Right lung (tissue), 5 donors: ENCODE results near the gene EID2B. TPM values are rescaled to one million over a fixed set of nuclear protein-coding genes. Genes with fewer than 3 reads are reported as not detected.
A peak's percentile ranks its signal among the peaks of the same experiment; 100 is the strongest.

Source experiments
- DNase-seq, 2 donors: peaks; one replicate each; pipeline ENCODE4 v3.0.0-alpha.2; 2013
- polyA plus RNA-seq, 5 donors: library from polyadenylated mRNA; unstranded; fragments of 120-200 nt; gene quantifications; one replicate each; pipeline versions ENCODE4 v1.2.1 to v1.2.3, GENCODE V29; 2013; ENCODE audit warnings: inconsistent platforms in 1 of 5, low replicate concordance in 1 of 5; ENCODE audit not compliant: insufficient read length in 5 of 5, insufficient read depth in 1 of 5

EID2B gene
- polyA plus RNA-seq, 5 donors = 4.1 to 5.4 (median 4.6) TPM

DNA sequence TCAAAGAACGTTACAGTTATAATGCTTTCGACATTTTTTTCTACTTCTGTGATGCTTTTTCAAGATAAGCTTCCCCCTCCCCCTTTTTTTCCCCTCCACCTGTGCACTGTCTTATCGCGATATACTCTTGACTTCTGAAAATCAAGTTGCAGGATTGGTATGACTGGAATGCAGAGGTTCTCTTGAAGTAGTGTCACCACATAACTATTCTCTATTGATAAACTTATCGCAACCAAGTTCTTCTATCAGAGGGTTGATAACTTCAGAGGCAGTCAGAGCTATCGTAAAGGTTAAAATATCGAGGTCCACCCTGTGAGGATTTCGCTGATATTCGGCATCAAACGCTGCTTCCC is 6.5 kb upstream of the EID2B start:
- DNase-seq = no peak

DNA sequence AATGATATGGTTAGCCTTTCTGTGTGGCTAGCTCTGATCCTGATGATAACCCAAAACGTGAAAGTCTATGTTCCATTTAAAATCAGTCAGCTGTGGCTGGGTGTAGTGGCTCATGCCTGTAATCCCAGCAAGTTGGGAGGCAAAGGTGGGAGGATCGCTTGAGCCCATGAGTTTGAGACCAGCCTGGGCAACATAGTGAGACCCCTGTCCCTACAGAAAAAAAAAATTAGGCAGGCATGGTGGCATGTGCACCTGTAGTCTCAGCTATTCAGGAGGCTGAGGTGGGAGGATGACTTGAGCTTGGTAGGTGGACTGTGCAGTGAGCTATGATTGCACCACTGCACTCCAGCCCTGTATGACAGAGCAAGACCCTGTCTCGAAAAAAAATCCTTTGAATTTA is 1.1 kb upstream of the EID2B start:
- no peak for DNase-seq

DNA sequence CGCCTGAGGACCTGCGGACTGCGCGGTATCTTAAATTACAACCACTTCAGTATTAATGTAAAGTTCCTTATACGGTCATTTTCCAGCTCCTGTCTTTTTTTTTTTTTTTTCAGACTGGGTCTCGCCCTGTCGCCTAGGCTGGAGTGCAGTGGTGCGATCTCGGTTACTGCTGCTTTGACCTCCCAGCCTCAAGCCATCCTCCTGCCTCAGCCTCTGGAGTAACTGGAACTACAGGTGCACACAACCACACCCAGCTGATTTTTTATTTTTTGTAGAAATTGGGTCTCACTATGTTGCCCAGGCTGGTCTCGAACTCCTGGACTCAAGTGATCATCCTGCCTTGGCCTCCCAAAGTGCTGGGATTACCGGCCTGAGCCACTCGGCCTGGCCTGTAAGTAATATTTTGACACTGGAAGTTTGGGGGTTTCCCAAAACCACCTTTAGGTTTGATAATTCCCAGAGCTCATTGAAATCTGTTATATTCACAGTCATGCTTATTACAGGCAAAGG is 406 bp upstream of the EID2B start:
- no peak for DNase-seq

DNA sequence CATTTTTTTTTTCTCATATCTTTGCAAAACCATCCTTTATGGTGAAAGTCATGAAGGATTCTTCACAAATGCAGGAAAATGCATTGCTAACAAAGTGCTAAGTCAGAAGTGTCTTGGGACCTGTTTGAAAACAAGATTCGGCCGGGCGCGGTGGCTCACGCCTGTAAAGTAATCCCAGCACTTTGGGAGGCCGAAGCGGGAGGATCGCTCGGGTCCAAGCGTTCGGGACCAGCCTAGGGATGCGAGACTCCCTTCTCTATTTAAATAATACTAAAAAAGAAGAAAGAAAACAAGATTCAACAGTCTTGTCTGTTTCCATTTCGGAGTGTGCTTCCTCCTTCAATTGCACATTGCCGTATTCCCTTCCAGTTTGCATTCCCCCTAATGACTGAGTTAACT is 819 bp downstream of the EID2B start:
- DNase-seq = no peak

DNA sequence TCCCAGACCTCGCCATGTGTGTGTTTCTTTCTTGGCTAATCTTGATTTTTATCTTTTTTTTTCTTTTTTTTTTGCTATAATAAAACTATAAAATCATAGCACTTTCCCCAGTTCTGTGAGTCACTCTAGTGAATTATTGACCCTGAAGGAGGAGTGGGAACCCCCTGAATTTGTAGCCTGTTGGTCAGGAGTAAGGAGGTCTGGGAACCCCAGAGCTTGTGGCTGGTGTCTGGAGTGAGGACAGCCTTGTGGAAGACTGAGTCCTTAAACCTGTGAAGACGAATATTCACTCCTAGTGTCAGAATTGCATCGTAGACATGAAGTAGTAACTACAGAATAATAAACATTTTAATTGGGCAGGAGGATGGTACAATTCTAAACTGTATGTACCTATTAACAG is 7.4 kb downstream of the EID2B start:
- no peak for DNase-seq

DNA sequence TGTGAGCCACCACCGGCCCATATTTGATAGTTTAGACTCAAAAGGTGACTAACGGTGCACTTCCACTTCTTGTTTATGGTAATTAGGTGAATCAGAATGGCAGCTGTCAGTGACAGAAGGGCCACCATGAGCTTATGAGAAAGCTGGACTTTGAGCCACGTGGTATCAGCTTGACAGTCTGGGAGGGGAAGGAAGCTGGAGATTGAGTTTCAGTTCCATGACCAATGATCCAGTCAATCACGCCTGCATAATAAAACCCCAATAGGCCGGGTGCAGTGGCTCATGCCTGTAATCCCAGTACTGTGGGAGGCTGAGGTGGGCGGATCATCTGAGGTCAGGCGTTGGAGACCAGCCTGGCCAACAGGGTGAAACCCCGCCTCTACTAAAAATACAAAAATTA is 8.2 kb downstream of the EID2B start:
- DNase-seq = no peak

DNA sequence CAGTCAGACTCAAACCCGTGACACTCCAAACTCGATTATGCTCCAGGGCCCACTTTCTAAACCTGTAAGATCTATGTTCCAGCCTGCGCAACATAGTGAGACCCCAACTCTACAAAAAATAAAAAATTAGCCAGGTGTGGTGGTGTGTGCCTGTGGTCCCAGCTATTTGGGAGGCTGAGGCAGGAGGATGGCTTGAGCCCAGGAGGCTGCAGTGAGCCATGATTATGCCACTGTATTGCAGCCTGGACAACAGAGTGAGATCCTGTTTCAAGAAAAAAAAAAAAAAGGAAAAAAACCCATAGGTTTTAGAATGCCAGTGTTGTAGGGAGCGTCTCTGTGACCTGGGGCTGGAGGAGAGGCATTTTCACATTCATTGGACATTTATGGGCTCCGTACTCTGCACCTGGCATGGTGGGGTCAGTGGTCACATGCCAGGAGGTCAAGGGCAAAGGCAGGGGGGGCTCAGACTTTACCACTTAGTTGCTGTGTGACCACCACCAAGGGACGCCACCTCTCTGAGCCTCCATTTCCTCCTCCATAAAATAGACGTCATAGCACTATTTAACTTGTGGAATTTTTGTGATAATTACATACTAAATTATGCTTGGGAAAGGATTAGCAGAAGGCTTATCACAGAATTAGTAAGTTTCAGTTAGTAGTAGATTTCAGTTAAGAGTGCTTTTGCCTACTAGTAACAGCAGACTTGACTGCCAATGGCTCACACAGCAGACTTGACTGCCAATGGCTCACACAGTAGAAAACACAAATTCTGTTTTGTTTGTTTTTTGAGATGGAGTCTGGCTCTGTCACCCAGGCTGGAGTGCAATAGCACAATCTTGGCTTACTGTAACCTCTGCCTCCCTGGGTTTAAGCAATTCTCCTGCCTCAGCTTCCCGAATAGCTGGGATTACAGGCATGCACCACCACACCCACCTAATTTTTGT is 11.8 kb downstream of the EID2B start:
- no peak for DNase-seq

DNA sequence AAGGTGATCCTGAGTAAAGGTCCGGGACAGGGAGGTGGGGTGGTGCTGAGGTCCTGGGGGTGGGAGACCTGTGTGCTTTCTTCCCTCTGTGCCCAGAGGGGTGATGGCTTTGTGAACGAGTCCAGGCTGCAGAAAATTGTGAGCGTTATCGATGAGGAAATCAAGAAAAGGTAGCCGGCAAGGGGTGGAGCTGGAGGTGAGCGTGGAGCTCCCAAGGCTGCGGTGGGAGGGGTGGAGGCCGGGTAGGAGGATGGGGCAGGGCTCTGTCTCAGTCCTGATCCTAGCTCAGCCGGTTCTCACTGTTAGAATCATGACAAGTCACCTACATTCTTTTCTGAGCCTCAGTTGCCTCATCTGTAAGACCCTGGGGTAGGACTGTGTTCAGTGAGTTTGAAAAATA is 13.7 kb downstream of the EID2B start:
- no peak for DNase-seq

DNA sequence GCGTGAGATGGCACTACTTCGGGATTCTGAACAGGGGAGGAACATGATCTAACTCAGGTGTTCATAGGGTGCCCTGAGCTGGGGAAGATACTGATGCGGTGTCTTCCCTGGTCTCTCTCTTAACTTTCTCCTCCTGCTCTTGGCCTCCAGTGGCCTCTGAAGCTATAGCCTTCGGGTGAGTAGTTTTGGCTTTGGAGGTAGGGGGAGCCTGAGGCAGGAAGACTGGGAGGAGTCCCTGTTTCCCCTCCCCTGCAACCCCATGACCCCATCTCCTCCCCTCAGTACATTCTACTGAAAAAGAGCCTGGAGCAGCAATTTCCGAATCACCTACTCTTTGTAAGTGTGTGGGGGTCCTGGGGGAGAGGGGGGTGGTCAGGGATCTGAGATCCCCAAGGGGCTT is 14.2 kb downstream of the EID2B start:
- DNase-seq = no peak

DNA sequence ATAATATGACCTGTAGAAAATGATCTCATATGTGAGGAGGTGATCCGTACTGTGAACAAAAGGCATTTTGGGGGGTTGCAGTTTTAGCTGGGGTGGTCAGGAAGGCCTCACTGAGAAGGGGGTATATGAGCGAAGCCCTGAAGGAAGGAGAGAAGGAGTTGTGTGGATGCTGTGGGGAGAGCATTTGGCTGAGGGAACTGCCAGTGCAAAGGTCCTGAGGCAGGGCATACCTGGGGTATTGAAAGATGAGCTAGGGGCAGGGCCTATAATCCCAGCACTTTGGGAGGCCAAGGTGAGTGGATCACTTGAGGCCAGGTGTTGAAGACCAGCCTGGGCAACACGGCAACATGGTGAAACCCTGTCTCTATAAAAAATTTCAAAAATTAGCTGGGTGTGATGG is 15.2 kb downstream of the EID2B start:
- DNase-seq = no peak

DNA sequence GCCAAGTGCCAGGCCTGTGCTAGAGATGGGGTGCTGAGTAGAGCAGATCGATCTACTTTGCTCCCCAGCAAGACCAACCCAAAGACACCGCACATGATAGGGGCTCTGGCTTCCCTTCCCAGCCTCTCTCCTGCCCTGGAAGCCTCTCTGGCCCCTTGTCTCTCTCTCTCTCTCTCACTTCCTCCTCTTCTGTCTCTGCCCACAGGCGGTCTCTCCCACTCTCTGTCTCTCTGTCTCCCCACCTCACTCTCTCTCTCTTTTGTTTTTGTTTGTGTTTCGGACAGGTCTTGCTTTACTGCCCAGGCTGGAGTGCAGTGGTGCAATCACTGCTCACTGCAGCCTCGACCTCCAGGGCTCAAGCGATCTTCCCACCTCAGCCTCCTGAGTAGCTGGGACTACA is 16.4 kb downstream of the EID2B start:
- no peak for DNase-seq

DNA sequence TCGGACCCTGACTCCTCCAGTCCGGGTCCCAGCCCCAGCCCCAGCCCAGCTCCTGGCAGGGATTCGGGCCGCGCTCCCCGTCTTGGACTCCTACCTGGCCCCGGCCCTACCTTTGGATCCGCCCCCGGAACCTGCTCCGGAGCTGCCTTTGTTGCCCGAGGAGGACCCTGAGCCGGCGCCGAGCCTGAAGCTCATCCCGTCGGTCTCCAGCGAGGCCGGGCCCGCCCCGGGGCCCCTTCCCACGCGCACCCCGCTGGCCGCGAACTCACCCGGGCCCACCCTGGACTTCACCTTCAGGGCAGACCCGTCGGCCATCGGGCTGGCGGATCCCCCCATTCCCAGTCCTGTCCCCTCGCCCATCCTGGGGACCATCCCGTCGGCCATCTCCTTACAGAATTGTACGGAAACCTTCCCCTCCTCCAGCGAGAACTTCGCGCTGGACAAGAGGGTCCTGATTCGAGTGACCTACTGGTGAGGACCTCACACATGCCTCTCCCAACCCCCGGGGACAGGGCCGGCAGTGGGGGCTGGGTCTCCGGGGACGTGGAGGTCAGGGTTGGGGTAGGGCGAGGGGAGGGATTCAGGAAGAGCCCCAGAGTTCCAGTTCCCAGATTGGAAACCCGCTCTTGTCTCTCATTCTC is 17.0 kb downstream of the EID2B start:
- DNase-seq = no peak

DNA sequence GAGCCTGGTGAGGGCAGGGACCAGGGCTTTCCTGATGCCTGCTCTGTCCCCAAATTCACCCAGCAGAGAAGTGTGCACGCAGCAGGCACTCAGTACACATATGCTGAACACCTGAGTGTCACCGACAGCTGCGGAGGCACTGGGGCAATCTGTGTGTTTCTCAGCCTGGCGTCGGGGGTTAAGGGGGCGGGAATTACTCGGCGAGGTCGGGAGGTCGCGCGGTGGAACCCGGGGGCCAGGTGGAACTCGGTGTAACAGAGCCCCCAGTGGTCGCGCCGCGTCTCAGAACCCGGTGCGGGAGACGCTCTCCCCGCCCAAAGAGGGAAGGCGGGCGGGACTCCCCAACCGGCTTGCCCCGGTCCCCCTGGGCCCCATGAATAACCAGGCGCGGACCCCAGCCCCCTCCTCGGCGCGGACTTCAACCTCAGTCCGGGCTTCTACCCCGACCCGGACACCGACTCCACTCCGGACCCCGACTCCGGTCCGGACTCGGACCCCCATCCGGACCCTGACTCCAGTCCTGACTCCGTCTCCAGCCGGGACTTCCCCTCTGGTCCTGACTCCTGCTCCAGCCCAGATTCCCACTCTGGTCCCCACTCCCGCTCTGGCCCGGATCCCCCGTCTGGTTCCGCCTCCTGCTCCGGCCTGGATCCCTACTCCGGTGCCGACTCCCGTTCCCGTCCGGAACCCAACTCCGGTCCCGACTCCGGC is 17.7 kb downstream of the EID2B start, which contains the start of gene SELENOV:
SELENOV (plus strand) TSS at position 300 of the 711 bp plus-strand sequence; CDS start at position 374, 74 bp downstream.
- no peak for DNase-seq

DNA sequence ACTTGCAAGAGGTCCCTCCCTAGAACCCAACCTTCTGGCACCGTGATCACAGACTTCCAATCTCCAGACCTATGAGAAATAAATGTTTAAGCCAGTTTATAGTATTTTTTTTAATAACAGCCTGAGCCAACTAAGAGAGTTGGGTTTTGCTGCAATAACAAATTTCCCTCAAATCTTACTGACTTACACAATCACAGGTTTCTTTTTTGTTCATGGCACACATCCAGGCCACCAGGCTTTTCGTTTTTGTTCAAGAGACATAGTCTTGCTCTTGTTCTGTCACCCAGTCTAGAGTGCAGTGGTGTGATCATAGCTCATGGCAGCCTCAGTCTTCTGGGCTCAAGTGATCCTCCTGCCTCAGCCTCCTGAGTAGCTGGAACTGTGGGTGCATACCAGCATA is 19.7 kb downstream of the EID2B start:
- no peak for DNase-seq

DNA sequence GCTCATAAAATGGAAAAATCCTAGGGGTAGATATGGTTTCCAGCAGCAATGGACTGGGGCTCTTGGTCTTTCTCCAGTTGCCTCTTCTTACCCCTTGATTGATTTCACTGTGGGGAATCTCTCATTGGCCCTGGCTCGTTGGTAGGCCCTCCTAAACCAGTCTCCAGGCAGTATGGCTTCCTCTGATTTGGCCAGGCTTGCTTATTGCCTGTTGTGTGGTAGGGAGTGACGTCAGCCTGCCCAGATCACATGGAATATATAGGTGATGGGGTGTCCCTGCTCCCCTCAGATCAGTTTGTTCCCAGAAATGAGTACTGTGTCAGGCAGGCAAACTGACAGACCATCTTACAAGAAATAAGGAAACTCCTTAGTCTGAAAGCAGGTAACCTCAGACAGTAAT is 23.4 kb downstream of the EID2B start:
- DNase-seq = no peak

DNA sequence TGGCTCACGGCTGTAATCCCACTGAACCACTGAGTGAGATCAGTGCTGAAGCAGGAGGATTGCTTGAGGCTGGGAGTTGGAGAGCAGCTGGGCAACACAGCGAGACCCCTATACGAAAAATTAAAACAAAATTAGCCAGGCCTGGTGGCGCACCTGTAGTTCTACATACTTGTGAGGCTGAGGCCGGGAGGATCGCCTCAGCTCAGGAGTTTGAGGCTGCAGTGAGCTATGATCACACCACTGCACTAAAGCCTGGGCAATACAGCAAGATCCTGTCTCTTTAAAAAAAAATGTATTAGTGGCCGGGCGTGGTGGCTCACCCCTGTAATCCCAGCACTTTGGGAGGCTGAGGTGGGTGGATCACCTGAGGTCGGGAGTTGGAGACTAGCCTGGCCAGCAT is 24.0 kb downstream of the EID2B start:
- DNase-seq = no peak

DNA sequence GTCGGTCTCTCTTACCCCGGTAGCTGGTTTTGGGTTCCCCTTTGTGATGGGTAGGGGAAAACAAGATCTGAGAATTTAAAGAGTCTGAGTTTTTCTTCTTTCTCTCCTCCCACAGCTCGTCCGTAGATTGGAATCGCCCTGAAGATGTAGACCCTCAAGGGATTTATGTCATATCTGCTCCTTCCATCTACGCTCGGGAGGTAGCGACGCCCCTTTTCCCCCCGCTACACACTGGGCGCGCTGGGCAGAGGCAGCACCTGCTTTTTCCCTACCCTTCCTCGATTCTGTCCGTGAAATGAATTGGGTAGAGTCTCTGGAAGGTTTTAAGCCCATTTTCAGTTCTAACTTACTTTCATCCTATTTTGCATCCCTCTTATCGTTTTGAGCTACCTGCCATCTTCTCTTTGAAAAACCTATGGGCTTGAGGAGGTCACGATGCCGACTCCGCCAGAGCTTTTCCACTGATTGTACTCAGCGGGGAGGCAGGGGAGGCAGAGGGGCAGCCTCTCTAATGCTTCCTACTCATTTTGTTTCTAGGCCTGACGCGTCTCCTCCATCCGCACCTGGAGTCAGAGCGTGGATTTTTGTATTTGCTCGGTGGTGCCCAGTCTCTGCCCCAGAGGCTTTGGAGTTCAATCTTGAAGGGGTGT is 24.8 kb downstream of the EID2B start:
- DNase-seq = no peak

DNA sequence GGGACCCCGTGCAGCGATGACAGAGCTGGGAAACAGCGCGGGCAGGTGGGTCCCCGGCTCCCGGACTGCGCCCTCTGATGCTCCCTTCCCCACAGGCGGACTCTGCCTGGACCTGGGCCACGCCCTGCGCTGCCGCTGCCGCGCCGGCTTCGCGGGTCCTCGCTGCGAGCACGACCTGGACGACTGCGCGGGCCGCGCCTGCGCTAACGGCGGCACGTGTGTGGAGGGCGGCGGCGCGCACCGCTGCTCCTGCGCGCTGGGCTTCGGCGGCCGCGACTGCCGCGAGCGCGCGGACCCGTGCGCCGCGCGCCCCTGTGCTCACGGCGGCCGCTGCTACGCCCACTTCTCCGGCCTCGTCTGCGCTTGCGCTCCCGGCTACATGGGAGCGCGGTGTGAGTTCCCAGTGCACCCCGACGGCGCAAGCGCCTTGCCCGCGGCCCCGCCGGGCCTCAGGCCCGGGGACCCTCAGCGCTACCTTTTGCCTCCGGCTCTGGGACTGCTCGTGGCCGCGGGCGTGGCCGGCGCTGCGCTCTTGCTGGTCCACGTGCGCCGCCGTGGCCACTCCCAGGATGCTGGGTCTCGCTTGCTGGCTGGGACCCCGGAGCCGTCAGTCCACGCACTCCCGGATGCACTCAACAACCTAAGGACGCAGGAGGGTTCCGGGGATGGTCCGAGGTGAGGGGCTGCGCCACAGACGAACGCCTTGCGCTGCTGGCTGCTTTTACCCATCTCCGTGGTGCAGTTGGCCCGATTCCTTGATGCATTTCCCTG is 25.5 kb downstream of the EID2B start:
- peak in 1 of 2 donors; percentile 26 for DNase-seq

DNA sequence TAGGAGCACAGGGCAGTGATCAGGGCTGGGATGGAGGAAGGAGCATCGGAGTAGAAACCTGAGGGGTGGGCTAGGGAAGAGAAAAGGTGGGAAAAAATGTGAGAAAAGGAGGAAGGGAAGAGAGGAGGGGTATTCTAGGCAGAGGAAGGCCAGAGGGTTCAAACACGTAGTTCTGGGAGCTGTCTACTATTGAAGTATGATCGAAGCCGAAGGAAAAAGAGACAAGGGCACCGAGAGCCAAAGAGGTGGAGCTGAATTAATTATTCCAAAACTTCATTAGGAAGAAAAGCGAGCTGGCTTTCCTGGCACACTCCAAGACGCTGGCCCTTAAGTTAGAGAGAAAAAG is 26.1 kb downstream of the EID2B start:
- DNase-seq = no peak

DNA sequence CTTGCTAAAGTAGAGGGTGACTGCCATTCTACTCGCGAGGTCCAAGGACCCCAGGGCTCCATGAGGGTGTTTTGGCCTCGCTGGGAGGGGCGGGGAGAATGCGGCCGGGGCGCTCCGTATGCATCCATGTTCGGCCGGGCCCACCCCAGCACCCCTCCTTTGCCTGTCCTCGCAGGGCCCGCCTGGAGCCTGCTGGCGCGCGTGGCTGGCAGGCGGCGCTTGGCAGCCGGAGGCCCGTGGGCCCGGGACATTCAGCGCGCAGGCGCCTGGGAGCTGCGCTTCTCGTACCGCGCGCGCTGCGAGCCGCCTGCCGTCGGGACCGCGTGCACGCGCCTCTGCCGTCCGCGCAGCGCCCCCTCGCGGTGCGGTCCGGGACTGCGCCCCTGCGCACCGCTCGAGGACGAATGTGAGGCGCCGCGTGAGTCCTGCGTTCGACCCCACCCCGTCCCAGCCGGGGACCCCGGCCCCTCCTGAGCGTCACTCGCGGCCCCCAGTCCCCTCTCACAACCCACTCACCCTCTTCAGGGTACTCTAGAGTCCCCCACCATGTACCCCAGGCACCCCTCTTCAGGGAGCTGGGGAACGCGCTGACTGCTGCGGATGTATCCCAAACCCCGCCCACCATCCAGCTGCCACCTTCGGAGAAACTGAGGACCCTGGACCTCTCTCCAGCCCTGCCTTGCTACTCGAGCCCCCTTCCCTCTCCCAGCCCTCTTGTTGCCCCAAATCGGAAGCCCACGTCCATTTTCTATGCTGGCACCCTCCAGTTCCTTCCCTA is 29.8 kb downstream of the EID2B start:
- peak; percentile 50 to 54 for DNase-seq
